ENCODE measurements around the gene SDC3. TPM values are rescaled to one million over a fixed set of nuclear protein-coding genes. Genes with fewer than 3 reads are reported as not detected.

SDC3 gene
- total and polyA plus RNA-seq, 2 donors (not counting 1 experiment from before 2014, with no cell fraction given) = 13.7 to 32.9 TPM

- Histone ChIP-seq H3K4me3 (replicated peaks in 1 of 4; ENCODE audit: control extremely low read depth in 1 of 4, insufficient read depth in 1 of 4, low read depth in 3 of 4, low read length in 4 of 4) (no peak overlapping the region), H3K9me3 (ENCODE audit: control insufficient read depth, insufficient read depth, low read depth, low read length) (no peaks in the 10 kb centered on the region), H3K9ac (ENCODE audit: insufficient read depth, low read length) (no peak overlapping the region), H3K36me3 (ENCODE audit: control insufficient read depth, insufficient read depth, low read length) (no peaks in the 10 kb centered on the region), H3K79me2 (ENCODE audit: control insufficient read depth, insufficient read depth, low read length) (no peaks in the 10 kb centered on the region), H3K27me3 (ENCODE audit: control insufficient read depth, insufficient read depth, low read length) (no peaks in the 10 kb centered on the region), H2AFZ (ENCODE audit: low read length) (no peak overlapping the region), H4K20me1 (ENCODE audit: control insufficient read depth, extremely low read depth, insufficient read depth, low read length) (no peaks in the 10 kb centered on the region), H3K4me2 (ENCODE audit: extremely low read depth, insufficient read depth, low read length) (no peak overlapping the region), H3K27ac (ENCODE audit: insufficient read depth, low read length) (no peak overlapping the region), H3K4me1 (ENCODE audit: control insufficient read depth, extremely low read depth, insufficient read depth, low read length) (peaks cover 2% of the 10 kb centered on the region)
- peak; percentile 79 to 86 for DNase-seq (ENCODE audit: low read depth in 2 of 2)
- TF ChIP-seq EZH2 (IDR thresholded peaks at IDR 0.05; ENCODE audit: low read length, missing control alignments) = no peak
- no peak for TF ChIP-seq CTCF (conservative IDR thresholded peaks at IDR 0.05 in 1 of 2, IDR thresholded peaks at IDR 0.05 in 1 of 2; ENCODE audit: low read depth in 1 of 2, low read length in 2 of 2)
Measured at GRCh38 chr1:30919025-30919881, 10.7 kb upstream of the SDC3 start.

GRCh38 chr1:30916296-30916695 is 7.7 kb upstream of the SDC3 start:
- DNase-seq (ENCODE audit: low read depth in 2 of 2) = no peak
- Histone ChIP-seq H4K20me1 (ENCODE audit: control insufficient read depth, extremely low read depth, insufficient read depth, low read length) (no peaks in the 10 kb centered on the region), H3K9me3 (ENCODE audit: control insufficient read depth, insufficient read depth, low read depth, low read length) (no peaks in the 10 kb centered on the region), H3K4me2 (ENCODE audit: extremely low read depth, insufficient read depth, low read length) (no peak overlapping the region), H3K9ac (ENCODE audit: insufficient read depth, low read length) (no peak overlapping the region), H3K27me3 (ENCODE audit: control insufficient read depth, insufficient read depth, low read length) (no peaks in the 10 kb centered on the region), H3K4me3 (replicated peaks in 1 of 4; ENCODE audit: control extremely low read depth in 1 of 4, insufficient read depth in 1 of 4, low read depth in 3 of 4, low read length in 4 of 4) (no peak overlapping the region), H3K79me2 (ENCODE audit: control insufficient read depth, insufficient read depth, low read length) (no peaks in the 10 kb centered on the region), H3K4me1 (ENCODE audit: control insufficient read depth, extremely low read depth, insufficient read depth, low read length) (peaks cover 2% of the 10 kb centered on the region), H3K36me3 (ENCODE audit: control insufficient read depth, insufficient read depth, low read length) (no peaks in the 10 kb centered on the region), H3K27ac (ENCODE audit: insufficient read depth, low read length) (no peak overlapping the region), H2AFZ (ENCODE audit: low read length) (no peak overlapping the region)
- TF ChIP-seq CTCF (conservative IDR thresholded peaks at IDR 0.05 in 1 of 2, IDR thresholded peaks at IDR 0.05 in 1 of 2; ENCODE audit: low read depth in 1 of 2, low read length in 2 of 2) (no peak), EZH2 (IDR thresholded peaks at IDR 0.05; ENCODE audit: low read length, missing control alignments) (no peak)

- no peaks in the 10 kb centered on the region for H3K27me3 ChIP-seq (ENCODE audit: control insufficient read depth, insufficient read depth, low read length)
- no peaks in the 10 kb centered on the region for H3K79me2 ChIP-seq (ENCODE audit: control insufficient read depth, insufficient read depth, low read length)
- H3K9me3 ChIP-seq (ENCODE audit: control insufficient read depth, insufficient read depth, low read depth, low read length) = no peaks in the 10 kb centered on the region
- no peak overlapping the region for H3K4me2 ChIP-seq (ENCODE audit: extremely low read depth, insufficient read depth, low read length)
- DNase-seq (ENCODE audit: low read depth in 2 of 2) = no peak
- no peak overlapping the region for H3K9ac ChIP-seq (ENCODE audit: insufficient read depth, low read length)
- H4K20me1 ChIP-seq (ENCODE audit: control insufficient read depth, extremely low read depth, insufficient read depth, low read length) = no peaks in the 10 kb centered on the region
- no peak overlapping the region for H3K27ac ChIP-seq (ENCODE audit: insufficient read depth, low read length)
- no peak for TF ChIP-seq CTCF (conservative IDR thresholded peaks at IDR 0.05 in 1 of 2, IDR thresholded peaks at IDR 0.05 in 1 of 2; ENCODE audit: low read depth in 1 of 2, low read length in 2 of 2)
- no peak for TF ChIP-seq EZH2 (IDR thresholded peaks at IDR 0.05; ENCODE audit: low read length, missing control alignments)
- H3K36me3 ChIP-seq (ENCODE audit: control insufficient read depth, insufficient read depth, low read length) = no peaks in the 10 kb centered on the region
- H3K4me3 ChIP-seq (replicated peaks in 1 of 4; ENCODE audit: control extremely low read depth in 1 of 4, insufficient read depth in 1 of 4, low read depth in 3 of 4, low read length in 4 of 4) = no peak overlapping the region
- no peak overlapping the region for H2AFZ ChIP-seq (ENCODE audit: low read length)
- H3K4me1 ChIP-seq (ENCODE audit: control insufficient read depth, extremely low read depth, insufficient read depth, low read length) = peaks cover 6% of the 10 kb centered on the region
Measured at GRCh38 chr1:30915491-30916230, 7.1 kb upstream of the SDC3 start.

Measured in fibroblast of lung (primary cell).